Measurements from ENCODE around the gene SH3BP5L.
"Not testable (repeated sequence)": the region's sequence is repeated elsewhere in the genome, so short reads cannot be mapped to it uniquely, and the experiment has no call there.

The SH3BP5L gene

GRCh38 chr1:248807067-248807737 lies 18.5 kb downstream of the SH3BP5L start:
- DNase-seq = no peak

DNA sequence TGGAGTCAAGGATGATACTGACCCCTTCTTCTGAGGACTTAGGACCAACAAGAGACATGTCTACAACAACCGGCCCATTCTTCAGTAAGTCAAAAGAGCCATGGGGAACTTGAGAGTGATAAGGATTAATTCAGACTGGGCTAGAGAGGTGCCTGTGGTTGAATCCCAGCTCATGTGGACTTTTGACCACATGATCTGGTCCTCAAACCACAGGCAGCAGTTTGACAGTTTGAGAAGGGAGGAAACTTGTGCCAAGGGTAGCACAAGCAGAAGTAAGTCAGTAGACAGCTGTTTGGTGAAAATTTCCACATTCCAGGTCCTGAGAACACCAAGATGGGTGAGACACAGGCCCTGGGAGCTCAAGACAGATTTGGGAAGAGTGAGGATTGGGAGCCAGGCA lies 19.8 kb downstream of the SH3BP5L start:
- no peak for DNase-seq

GRCh38 chr1:248804771-248805681 lies 20.7 kb downstream of the SH3BP5L start:
- no peak for DNase-seq

DNA sequence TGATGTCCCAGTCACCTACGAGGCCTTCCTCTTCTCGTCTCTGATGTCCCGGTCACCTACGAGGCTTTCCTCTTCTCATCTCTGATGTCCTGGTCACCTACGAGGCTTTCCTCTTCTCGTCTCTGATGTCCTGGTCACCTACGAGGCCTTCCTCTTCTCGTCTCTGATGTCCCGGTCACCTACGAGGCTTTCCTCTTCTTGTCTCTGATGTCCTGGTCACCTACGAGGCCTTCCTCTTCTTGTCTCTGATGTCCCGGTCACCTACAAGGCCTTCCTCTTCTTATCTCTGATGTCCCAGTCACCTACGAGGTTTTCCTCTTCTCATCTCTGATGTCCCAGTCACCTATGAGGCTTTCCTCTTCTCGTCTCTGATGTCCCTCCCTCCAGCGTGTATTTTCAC lies 22.2 kb downstream of the SH3BP5L start:
- DNase-seq = not testable (repeated sequence)

- DNase-seq = no peak
Measured at GRCh38 chr1:248802454-248802853, 23.3 kb downstream of the SH3BP5L start.

DNA sequence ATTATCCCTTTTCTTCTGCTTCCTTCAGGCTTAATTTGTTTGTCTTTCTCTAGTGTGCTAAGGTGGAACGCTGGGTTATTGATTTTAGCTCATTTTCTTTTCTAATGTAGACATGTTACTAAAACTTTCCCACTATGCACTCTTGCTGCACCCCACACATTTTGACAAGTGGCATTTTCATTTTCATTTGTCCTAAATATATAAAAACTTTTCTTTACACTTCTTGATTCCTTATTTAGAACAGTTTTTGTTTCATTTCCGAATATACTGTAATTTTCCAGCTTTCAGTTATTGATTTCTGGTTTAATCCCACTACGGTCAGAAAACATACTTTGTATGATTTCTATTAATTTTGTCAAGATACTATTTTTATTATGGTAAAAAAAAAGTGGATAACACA lies 25.3 kb downstream of the SH3BP5L start:
- no peak for DNase-seq

DNA sequence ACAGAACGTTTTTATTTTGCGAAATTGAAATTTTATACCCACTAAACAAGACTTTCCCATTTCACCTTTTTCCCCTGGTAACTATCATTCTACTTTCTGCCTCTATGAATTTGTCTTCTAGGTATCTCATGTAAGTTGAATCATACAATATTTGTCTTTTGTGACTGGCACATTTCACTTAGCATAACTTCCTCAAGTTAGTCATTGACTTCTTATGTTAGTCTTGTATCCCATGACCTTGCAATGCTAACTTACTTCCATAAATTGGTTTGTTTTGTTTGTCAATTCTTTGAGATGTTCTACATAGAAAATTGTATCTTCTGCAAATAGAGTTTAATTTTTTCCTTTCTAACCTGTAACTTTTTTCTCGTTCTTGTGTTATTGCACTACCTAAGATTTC lies 26.9 kb downstream of the SH3BP5L start:
- no peak for DNase-seq

DNA sequence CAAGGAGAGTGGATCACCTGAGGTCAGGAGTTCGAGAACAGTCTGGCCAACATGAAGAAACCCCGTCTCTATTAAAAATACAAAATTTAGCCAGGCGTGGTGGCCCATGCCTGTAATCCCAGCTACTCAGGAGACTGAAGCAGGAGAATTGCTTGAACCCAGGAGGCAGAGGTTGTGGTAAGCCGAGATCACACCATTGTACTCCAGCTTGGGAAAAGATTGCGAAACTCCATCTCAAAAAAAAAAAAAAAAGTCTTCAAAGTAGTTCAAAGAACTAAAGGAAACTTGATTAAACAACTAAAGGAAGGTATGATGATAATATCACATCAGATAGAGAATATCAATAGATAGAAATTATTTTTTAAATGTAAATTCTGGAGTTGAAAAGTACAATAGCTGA lies 31.1 kb downstream of the SH3BP5L start:
- not testable (repeated sequence) for DNase-seq

GRCh38 chr1:248793592-248793991 lies 32.1 kb downstream of the SH3BP5L start:
- no peak for DNase-seq

- DNase-seq = no peak
Measured at GRCh38 chr1:248792342-248792741, 33.4 kb downstream of the SH3BP5L start.

DNA sequence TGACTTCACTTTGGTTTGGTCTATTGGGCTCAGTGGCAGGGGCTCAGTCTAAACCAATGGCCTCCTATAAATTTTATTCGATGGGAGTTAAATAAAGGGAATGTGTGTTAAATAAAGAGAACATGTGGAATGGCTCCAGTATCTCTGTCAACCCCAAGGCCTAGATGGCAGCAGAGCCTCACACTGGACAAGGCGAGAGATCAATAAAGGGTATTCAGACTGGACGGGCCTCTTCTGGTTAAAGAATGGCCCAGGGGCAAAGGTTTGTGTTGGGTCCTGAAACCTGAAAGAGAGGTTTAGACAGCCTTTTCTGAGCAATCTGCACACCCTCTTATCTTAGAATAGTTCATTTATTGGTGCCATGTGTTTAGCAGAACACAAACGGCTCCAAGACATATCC lies 34.7 kb downstream of the SH3BP5L start:
- DNase-seq = no peak

DNA sequence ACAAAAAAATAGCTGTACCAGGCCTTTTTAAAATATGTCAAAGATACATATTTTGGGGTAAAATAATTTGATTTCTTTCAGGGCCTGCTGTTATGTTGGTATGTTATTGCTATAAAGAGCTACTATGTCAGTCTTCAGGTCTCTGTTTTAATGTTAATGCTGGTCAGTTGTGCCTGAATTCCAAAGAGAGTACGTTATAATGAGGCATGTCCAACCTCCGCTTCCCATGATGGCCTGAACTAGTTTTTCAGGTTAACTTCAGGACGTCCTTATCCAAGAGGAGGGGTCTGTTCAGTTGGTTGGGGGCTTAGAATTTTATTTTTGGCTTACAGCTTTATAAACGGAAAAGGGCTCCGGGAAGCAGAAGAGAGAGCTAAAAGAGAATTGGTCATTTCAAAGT lies 35.3 kb downstream of the SH3BP5L start:
- DNase-seq = no peak

- not testable (repeated sequence) for DNase-seq
Measured at GRCh38 chr1:248789337-248789736, 36.4 kb downstream of the SH3BP5L start.

GRCh38 chr1:248788327-248788726 lies 37.4 kb downstream of the SH3BP5L start:
- no peak for DNase-seq

DNA sequence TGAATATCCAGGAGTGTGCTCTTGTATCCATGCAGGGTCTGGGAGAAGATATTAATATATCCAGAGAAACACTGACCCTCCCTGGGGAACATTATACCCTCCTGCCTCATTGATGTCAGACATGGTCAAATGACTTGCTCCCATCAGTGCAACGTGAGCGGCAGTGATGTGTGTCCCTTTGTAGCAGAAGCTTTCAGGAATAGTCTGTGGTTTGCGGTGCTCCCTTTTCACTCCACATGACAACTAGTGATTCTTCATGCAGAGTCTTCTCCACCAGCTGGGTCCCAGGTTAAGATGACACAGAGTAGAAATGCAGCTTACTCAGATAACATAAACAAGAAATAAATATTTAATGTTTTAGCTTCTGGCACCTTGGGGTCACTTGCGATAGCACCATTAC lies 38.3 kb downstream of the SH3BP5L start:
- no peak for DNase-seq

DNA sequence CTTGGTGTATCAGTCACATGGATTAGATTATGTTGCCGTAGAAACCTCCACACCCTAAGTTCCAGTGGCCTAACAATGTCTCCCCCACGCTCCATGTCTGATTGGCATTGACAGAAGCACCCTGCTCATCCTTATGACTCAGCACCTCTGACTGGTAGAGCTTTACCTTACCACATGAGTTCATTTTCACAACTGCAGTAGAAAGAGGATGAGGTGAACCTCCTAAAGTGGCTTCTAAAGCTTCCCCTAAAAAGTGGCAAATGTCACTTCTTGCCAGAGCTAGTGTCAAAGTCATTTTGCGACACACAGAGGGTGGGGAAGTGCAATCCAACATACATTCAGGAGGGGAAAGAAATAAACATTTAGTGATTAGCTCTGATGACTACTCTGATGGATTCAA lies 39.6 kb downstream of the SH3BP5L start:
- DNase-seq = no peak

- no peak for DNase-seq
Measured at GRCh38 chr1:248783367-248783766, 42.3 kb downstream of the SH3BP5L start.

- no peak for DNase-seq
Measured at GRCh38 chr1:248782416-248783141, 43.1 kb downstream of the SH3BP5L start.

DNA sequence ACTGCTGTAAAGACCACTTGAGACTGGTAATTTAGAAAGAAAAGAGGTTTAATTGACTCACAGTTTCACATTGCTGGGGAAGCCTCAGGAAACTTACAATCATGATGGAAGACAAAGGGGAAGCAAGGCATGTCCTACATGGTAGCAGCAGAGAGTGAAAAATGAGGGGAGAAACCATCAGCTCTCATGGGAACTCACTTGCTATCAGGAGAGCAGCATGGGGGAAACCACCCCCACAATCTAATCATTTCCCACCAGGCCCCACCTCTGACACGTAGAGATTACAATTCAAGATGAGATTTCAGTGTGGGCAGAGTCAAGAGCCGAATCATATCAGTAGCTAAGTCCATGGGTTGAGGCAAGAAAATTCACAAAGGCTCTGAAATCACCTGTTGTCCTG lies 46.4 kb downstream of the SH3BP5L start:
- no peak for DNase-seq

DNA sequence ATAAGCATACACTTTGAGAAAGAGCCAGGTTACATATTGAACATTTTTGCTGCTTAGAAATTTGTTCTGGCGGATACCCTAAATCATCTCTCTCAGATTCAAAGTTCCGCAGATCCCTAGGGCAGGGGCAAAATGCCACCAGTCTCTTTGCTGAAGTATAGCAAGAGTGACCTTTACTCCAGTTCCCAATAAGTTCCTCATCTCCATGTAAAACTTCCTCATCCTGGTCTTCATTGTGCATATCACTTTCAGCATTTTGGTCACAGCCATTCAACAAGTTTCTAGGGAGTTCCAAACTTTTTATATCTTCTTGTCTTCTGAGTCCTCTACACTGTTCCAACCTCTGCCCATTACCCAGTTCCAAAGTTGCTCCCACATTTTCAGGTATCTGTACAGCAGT lies 46.8 kb downstream of the SH3BP5L start:
- no peak for DNase-seq

GRCh38 chr1:248776991-248777390 lies 48.7 kb downstream of the SH3BP5L start:
- no peak for DNase-seq

DNA sequence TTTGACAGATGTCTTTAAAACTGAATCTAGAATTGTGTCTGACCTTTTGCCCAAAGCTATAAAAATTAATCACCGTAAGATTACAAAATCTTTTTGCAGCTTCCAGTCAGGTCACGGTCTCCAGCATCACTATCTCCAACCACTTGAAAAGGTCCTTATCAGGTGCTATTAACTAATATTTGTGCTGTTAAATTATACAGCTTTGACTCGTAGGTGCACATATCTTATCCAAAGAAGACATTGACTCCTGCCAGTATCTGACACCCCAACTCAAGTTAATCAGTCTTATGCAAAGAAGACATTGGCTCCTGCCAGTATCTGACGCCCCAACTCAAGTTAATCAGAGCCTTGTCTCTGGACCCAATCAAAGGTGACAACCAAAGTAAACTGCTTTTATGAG lies 50.3 kb downstream of the SH3BP5L start:
- no peak for DNase-seq
